RKO (cell line): Measurements from ENCODE around the gene GNAZ.

Experiments
- DNase-seq: peaks from one replicate; pipeline ENCODE4 v3.0.0-alpha.2; 2016; ENCODE audit warnings: low spot score

Gene GNAZ

DNA sequence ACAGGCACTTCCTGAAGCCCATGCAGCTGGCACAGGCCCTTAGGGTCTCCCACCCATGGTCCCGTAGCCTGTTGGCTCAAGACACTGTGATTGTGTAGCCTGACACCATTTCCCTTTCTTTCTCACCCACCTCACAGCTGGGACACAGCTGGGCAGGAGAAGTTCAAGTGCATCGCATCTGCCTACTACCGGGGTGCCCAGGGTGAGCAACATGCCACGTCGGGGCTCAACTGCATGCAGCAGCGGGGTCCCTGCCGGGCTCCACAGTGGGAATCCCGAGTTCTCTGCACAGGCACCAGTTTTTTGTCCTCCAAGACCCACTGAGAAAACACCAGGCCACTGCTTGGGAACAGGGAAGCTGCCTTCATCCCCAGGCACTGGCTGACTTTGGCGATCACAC is 85.5 kb downstream of the GNAZ start:
- no peak for DNase-seq

DNA sequence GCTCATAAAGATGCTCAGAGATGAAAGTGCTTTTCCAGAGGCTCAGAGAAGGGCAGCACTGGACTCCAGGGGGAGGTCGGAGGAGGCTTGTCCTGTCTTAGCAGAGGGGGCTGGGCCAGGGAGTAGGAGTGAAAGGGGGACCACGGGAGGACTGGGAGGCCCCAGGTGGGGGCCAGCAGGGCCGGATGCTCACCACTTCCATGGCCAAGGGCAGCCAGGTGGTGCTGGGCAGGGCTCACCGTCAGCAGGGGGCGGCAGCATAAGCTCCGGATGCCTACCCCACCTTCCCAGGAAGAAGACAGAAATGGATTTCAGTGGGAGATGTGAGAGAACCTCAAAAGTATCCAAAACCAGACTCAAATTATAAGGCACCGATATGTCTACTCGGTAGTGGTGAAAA is 86.0 kb downstream of the GNAZ start:
- no peak for DNase-seq

DNA sequence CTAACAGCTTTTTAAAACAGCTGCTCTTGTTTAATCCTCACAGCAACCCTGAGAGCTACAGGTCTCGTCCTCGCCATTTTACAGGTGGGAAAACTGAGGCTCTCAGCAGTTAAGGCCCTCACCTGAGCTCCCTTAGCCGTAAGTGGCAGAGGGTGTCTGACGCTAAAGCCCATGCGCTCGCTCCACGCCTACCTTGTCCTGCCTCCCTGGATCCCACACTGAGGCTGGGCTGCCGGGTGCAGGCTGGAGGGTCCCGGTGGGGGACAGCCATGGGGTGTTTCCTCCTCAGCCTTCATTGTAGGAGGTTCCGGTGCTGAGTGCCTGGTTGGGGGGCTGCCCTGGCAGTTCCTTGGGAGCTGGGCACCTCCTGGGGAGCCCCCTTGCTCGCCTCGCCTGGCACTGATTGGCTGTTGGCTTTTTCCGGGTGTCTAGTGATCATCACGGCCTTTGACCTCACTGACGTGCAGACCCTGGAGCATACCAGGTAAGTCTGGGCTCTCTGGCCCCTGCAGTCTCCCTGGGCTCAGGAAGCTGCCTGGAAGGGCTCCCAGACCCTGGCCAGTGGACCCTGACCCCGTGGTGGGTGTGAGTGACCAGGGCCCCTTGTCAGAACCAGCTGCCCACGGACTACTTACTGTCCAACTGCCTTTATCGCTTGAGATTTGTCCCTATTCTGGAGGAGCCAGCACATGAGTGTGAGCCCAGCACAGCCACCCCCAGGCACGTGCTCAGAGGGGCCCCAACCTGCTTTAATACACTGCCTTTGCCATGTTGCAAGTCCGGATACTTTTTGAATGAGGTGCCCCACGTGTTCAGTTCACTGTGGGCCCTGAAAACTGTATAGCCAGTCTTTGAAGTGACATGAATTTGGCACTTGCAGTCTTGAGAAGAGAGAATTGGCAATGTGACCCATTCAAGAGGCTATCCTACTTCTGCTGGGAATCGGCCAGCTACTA is 87.5 kb downstream of the GNAZ start:
- DNase-seq: no peak

DNA sequence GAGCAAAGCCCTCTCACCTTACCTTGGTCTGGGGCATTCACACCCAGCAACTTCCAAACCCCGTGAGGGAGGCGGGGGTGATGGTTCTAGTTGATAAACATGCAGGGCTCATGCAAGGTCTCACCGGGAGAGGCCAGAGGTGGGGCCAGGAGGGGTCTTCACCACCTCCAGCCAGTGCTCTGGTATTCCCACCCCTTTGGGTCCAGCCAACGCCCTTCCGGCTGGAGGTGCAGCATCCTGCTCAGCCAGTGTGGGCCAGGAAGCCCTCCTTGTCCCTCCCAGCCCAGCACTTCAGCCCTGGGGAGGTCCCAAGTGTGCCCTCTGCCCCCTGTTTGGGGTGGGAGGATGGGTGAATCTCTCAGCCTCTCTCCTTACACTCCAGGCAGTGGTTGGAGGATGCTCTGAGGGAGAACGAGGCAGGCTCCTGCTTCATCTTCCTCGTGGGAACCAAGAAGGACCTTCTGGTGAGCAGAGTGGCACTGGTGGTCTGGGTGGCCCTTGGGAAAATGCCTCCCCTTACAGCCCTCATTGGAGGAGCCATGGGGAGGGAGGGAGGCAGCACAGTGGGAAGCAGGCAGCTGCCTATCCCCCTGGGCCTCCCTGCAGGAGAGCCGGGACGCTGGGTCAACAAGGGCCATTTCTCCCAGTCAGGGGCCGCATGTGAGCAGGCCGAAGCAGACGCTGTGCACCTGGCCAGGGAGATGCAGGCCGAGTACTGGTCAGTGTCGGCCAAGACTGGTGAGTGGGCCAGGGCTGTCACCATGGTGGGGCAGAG is 88.4 kb downstream of the GNAZ start:
- DNase-seq: no peak

DNA sequence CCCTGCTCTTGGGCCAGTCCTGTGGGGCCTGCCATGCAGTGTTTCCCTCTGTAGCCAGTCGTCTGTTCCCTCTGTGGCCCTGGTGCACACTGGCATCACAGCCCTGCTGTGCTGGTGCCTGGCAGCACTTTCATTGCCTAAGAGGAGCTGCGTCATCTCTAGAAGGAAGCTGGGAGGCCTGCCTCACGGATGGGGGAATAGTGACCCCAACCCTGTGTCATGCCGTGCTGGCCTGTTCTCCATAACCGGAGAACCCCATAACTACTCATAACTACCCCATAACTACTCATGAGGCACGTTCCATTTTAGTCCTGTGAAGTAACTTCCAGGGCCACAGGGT is 88.9 kb downstream of the GNAZ start:
- no peak for DNase-seq

DNA sequence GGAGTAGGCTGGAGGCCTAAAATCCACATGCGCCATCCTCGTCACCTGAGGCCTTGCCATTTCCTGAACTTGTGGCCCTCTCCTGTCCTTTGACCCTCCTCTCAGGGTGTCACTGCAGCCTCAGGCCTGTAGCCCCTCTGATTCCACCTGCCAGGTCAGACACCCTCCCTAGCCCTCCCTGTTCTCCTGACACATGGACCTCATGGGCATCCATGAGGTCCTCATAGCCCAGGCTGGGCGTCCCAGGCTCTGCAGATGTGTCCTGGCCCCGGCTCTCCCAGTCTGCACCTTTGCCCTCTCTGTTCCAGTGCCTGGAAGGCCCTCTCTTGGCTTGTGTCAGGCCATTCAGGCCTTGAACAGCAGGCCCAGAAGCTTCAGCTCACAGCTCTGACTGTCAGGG is 90.7 kb downstream of the GNAZ start:
- no peak for DNase-seq

DNA sequence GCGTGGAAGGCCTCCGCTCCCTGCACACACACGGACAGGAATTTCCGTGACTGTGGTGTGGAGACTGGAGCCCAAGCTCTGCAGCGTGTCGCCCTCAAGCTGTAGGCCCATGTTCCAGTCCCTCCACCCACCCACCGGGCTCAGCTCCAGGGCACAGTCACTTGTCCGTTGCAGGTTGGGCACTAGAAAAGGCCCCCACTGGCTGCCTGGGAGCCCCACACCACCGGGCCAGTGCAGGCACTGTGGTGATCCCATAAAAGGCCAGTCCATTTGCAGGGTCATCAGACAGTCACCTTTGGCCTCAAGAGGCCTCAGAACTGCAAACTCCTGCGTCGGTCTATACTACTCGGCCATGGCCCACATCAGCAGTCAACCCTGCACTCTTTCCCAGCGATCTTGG is 91.3 kb downstream of the GNAZ start:
- no peak for DNase-seq

DNA sequence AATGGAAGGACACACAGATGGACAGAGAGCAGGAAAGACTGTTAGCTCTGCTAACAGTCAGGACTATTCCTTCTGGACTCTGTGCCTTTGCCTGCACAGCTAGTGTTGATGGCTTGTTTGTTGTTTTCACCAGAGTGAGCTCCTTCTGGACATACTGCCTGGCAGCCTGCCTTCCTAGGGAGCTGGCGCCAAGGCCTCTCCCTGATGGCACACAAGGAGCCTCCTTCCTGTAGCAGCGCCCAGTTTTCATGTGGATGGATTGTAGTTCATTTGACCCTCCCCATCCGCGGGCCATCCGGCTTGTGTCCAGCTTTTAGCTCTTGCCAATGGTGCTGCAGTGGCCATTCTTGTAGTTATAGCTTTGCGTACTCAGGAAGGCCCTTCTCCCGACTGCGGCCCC is 93.3 kb downstream of the GNAZ start:
- no peak for DNase-seq

DNA sequence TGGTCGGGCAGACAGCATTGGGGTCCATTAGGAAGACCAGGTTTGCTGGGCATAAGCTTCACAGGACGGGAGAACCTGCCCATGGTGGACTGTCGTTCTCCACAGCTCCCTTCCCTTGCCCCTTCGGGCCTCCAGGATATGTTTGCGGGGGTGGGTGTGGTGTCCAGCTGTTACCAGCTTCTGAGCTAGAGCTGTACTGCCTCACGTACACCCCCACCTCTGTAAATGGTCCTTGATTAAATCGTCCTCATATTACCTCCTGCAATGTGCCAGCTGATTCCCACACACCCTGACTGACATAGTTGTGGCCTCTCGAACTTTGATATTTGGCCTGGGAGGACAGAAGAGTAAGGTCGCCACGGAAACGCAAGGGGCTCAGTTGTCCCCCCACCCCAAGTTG is 93.8 kb downstream of the GNAZ start:
- no peak for DNase-seq

DNA sequence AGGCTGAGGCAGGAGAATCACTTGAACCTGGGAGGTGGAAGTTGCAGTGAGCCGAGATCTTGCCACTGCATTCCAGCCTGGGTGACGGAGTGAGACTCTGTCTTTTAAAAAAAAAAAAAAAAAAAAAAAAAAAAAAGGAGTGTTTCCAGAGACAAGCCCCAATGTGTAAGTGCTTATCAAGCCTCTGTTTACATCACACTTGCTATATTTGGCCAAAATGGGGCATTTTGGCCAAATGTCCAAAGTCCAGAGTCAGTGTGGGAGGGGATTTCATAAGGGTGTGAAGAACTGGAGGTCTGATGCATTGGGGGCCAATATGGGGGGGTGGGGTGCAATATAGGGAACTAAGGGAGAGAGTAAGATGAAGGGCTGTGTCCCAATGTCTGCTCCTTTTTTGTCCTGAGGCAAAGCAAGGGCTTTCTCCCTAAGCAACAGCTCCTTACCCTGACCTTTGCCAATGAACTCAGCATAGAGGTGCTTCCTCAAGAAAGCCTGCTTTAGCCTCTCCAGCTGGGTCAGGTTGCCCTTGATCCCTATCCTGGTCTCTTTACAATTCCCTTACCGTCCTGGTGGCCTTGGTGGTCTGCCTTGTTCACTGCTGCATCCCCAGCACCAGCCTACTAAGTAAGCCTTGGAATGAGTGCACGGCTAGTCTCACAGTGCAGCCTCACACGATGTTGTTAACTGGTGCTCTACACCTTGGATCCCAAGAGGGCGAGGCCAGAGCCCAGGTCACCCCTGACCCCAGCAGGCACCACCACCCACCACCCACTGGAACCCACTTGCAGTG is 95.9 kb downstream of the GNAZ start:
- DNase-seq: no peak

DNA sequence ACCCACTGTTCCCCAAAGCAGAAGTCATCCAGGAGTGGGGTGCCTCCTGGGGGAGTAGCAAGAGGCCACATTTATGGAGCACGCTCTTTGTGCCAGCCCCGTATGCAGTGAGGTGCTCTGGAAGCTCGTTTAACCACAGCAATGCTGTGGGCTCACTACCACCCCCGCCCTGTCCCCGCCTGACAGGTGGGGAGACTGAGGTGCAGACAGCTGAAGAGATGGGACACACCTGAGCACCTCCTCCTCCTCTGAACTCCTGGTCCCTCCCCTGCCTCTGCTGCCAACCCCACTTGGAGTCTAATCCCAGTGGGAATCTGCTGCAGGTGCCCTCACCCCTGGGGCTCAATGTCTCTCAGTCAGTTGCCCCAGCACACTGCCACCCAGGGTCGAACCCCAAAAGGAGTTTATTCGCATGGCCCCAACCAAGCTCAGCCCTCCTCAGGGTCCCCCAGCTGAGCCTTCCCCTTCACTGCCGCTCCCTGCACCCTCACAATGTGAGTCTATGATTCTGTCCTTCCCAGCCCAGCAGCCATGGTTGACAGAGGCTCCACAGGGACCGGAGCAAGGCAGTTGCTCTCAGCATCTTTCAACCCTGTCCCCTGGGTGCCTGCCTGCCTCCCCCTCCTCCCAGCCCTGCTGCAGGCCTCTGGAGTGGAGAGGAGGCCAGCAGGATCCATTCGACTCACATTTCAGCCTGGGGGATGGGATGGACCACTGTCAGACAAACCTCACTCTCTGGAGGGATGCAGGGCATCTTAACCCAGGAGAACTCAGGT is 96.7 kb downstream of the GNAZ start:
- no peak for DNase-seq

DNA sequence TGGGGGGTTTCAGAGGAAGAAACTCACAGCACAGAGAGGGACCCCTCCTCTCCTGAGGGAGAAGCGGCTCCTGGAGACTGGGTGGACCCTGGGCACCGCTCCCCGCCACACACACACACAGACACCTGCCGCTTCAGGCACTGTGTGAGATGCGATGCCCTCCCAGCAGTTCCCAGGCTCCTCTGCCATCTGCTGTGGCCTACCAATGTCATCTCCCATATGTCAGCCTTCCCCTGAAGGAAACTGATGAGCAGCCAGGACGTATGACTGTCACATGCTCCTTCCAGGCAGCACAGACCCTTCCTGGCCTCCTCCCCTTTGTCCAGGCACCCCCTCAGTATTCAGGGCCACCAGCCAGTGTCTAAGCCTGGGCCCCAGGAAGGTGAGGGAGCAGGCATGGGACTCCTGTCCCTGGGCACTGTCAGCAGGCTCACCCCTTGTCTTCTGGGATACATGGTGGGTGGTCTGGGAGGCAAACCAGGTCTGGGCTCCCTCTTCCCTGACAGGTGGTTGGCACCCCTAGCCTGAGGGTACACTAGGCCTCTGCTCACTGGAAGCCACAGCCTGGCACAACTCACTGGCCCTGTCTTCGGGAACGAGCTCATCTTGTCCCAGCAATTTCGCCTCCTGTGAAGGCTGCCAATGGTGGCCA is 98.2 kb downstream of the GNAZ start:
- no peak for DNase-seq

DNA sequence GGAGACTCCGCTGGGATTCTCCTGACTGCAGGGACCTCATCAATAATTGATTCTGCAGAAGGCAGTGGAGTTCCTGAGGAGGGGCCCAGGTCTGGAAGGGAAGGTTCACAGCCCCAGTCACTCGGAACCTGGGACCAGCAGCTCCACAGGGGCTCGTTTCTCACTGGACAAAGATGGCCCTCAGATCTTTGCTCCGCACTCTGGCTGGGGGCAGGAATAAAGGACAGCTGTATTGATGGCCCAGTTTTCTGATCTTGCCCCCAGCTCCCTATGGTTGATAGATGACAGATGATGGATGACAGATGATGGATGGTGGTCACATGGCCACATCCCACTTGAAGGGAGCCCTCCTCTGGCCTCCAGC is 98.7 kb downstream of the GNAZ start:
- no peak for DNase-seq
